GM12878 (cell line): ENCODE measurements around the gene CCL22. TPM values are rescaled to one million over a fixed set of nuclear protein-coding genes. Genes with fewer than 3 reads are reported as not detected.

Source experiments
- ATAC-seq: fragments of 200-7000 bp; cut with Tn5 transposase; 3 replicates; pipeline ENCODE4 v1.9.1; 2020; ENCODE audit warnings: mild to moderate bottlenecking, moderate library complexity
- BruUV-seq: library from RNA; stranded (reverse); fragments of 400-500 nt; replicated peaks from 2 replicates; lab custom pipeline; 2021; lab: Mats Ljungman, UMichigan
- CTCF ChIA-PET: fragments of 300-600 bp; sonication (Branson Sonifier 250); formaldehyde crosslinking; extraction: SDS; loops from one replicate; lab custom pipeline; 2021; ENCODE audit warnings: inconsistent platforms; lab: Yijun Ruan, JAX
- POLR2A ChIA-PET: fragments of 350-600 bp; formaldehyde crosslinking; extraction: SDS; loops from one replicate; lab custom pipeline; 2021; ENCODE audit warnings: inconsistent platforms; lab: Charles Lee
- RAD21 ChIA-PET: fragments of 300-600 bp; sonication (Branson Sonifier 250); formaldehyde crosslinking; loops from one replicate; lab custom pipeline; 2023; ENCODE audit warnings: antibody characterized with exemption; ENCODE audit not compliant: unreplicated experiment; lab: Charles Lee
- SMC1A ChIA-PET: fragments of 300-600 bp; sonication (Branson Sonifier 250); formaldehyde crosslinking; loops from one replicate; lab custom pipeline; 2023; ENCODE audit not compliant: unreplicated experiment, uncharacterized antibody; lab: Charles Lee
- DNase-seq: peaks from one replicate; pipeline ENCODE4 v3.0.0-alpha.2; 2011; ENCODE audit warnings: low read depth, low spot score
- FAIRE-seq: peaks from 3 replicates; lab custom pipeline; 2011; peaks lifted over from hg19 to GRCh38; lab: Jason Lieb, UNC
- H2AFZ ChIP-seq: 2 replicates; pipeline ENCODE4 v1.6.0; 2011; ENCODE audit warnings: low read depth, low read length, control low read depth; ENCODE audit not compliant: control insufficient read depth
- H3K27ac ChIP-seq: 2 replicates; pipeline ENCODE4 v1.5.1; 2011; ENCODE audit warnings: control low read depth; ENCODE audit not compliant: control insufficient read depth, insufficient read depth
- H3K27me3 ChIP-seq, 2 experiments: replicated peaks in 1 of 2; 2 replicates each; pipeline versions ENCODE4 v1.6.0 to v1.6.1; 2011; ENCODE audit warnings: low read length in 1 of 2; ENCODE audit not compliant: control insufficient read depth in 2 of 2, insufficient read depth in 2 of 2
- H3K36me3 ChIP-seq, 2 experiments: 2 replicates each; pipeline ENCODE4 v1.5.1; 2011; ENCODE audit warnings: low read length in 1 of 2; ENCODE audit not compliant: control insufficient read depth in 2 of 2, insufficient read depth in 2 of 2
- H3K4me1 ChIP-seq: 2 replicates; pipeline ENCODE4 v1.6.1; 2011; ENCODE audit warnings: mild to moderate bottlenecking, low read length, moderate library complexity, mixed read lengths; ENCODE audit not compliant: control insufficient read depth, insufficient read depth
- H3K4me2 ChIP-seq: 2 replicates; pipeline ENCODE4 v1.6.0; 2011; ENCODE audit warnings: control low read depth; ENCODE audit not compliant: control insufficient read depth, insufficient read depth
- H3K4me3 ChIP-seq: fragments of 200-600 bp; sonication (generic); 2 replicates; pipeline ENCODE4 v1.5.1; 2016
- H3K79me2 ChIP-seq: 2 replicates; pipeline ENCODE4 v1.6.0; 2011; ENCODE audit warnings: low read length; ENCODE audit not compliant: control insufficient read depth, insufficient read depth
- H3K9ac ChIP-seq: 2 replicates; pipeline ENCODE4 v1.8.0; 2011; ENCODE audit warnings: low read length, control low read depth, mixed read lengths; ENCODE audit not compliant: control insufficient read depth, insufficient read depth
- H3K9me3 ChIP-seq: replicated peaks from 3 replicates; pipeline ENCODE4 v1.5.1; 2011; ENCODE audit warnings: mild to moderate bottlenecking, low read length; ENCODE audit not compliant: control insufficient read depth, insufficient read depth
- H4K20me1 ChIP-seq: 2 replicates; pipeline ENCODE4 v1.6.0; 2011; ENCODE audit not compliant: control insufficient read depth, insufficient read depth
- CHD1 ChIP-seq: IDR thresholded peaks from 2 replicates; pipeline ENCODE4 v1.6.1; 2012; ENCODE audit warnings: low read depth, low read length, improper control_type of control experiment
- ETV6 ChIP-seq, 2 experiments: fragments of 450-650 bp in 1 of 2; IDR thresholded peaks in 1 of 2; conservative IDR thresholded peaks in 1 of 2; 2 replicates each; pipeline ENCODE4 v1.6.1; 2014; ENCODE audit warnings: antibody characterized with exemption in 1 of 2, borderline replicate concordance in 1 of 2, low read depth in 1 of 2, mild to moderate bottlenecking in 1 of 2, moderate library complexity in 1 of 2
- KAT2A ChIP-seq: conservative IDR thresholded peaks from 2 replicates; pipeline ENCODE4 v1.6.1; 2011; ENCODE audit warnings: low read depth, low read length; ENCODE audit not compliant: control insufficient read depth
- MXI1 ChIP-seq: fragments of 150-350 bp; IDR thresholded peaks from 2 replicates; pipeline ENCODE4 v1.6.1; 2011; ENCODE audit warnings: low read depth, mild to moderate bottlenecking, inconsistent platforms, low read length, improper control_type of control experiment
- PRDM15 ChIP-seq: fragments of 450-650 bp; formaldehyde crosslinking; IDR thresholded peaks from 2 replicates; pipeline ENCODE4 v1.4.0; 2020; ENCODE audit warnings: mild to moderate bottlenecking, moderate library complexity
- RUNX3 ChIP-seq: IDR thresholded peaks from 2 replicates; pipeline ENCODE4 v1.6.1; 2012; ENCODE audit warnings: low read length, inconsistent platforms
- SREBF2 ChIP-seq: IDR thresholded peaks from 2 replicates; pipeline ENCODE4 v1.6.1; 2012; ENCODE audit warnings: mild to moderate bottlenecking, low read length
- SRF ChIP-seq, 2 experiments: IDR thresholded peaks; 2 replicates each; pipeline ENCODE4 v1.6.1; 2011; ENCODE audit warnings: low read depth in 2 of 2, low read length in 2 of 2, mild to moderate bottlenecking in 1 of 2, moderate library complexity in 1 of 2
- TCF3 ChIP-seq: IDR thresholded peaks from 2 replicates; pipeline ENCODE4 v1.6.1; 2012; ENCODE audit warnings: low read depth, mild to moderate bottlenecking, low read length, borderline replicate concordance; ENCODE audit not compliant: insufficient read depth
- YBX1 ChIP-seq: fragments of 450-650 bp; IDR thresholded peaks from 2 replicates; pipeline ENCODE4 v1.6.1; 2016; ENCODE audit warnings: antibody characterized with exemption
- ZNF207 ChIP-seq: fragments of 450-650 bp; IDR thresholded peaks from 2 replicates; pipeline ENCODE4 v1.6.1; 2014; ENCODE audit warnings: antibody characterized with exemption, mild to moderate bottlenecking, borderline replicate concordance
- WGBS: methylation state at CpG from one replicate; pipeline ENCODE4 v1.1.6; 2016; ENCODE audit warnings: low lambda C conversion rate; ENCODE audit not compliant: insufficient replicate concordance, insufficient coverage; ENCODE audit errors: missing lambda C conversion rate; 5-methylcytosine and 5-hydroxymethylcytosine counted together
- in situ Hi-C: fragments of 300-500 bp; cut with MboI; formaldehyde crosslinking; loops from 9 replicates; pipeline ENCODE4 v1.14.3; 2018; ENCODE audit warnings: mixed read lengths
- intact Hi-C: fragments of 100-400 bp; cut with micrococcal nuclease; formaldehyde crosslinking; loops from one replicate; pipeline ENCODE4 v1.14.2; 2022; ENCODE audit not compliant: unreplicated experiment
- polyA plus RNA-seq, 11 experiments: library from polyadenylated mRNA; depleted of rRNA in 4 of 11; unstranded in 6 of 11; stranded (reverse) in 5 of 11; fragments of >200 nt; fragmentation: Nextera tagmentation in 4 of 11; fragmentation: Illumina TruSeq in 1 of 11; extraction: Ambion mirVana in 4 of 11; extraction: Trizol in 1 of 11; gene quantifications; 1 replicate in 1 of 11; 2 replicates in 10 of 11; pipeline versions ENCODE4 v1.2.1 to v1.2.3, GENCODE V29; 2011 to 2016; ENCODE audit warnings: inconsistent platforms in 2 of 11, missing spikeins in 2 of 11, low read depth in 1 of 11
- total RNA-seq, 4 experiments: library from RNA; depleted of rRNA in 3 of 4; stranded (reverse); fragments of >200 nt in 3 of 4; fragmentation: Illumina TruSeq in 1 of 4; extraction: Trizol in 1 of 4; gene quantifications; 2 replicates each; pipeline versions ENCODE4 v1.2.1 to v1.2.3, GENCODE V29; 2013 to 2021
- TF ChIP-seq, protein P1 (sequence below): IDR thresholded peaks from 2 replicates; pipeline ENCODE4 v1.6.1; 2012; ENCODE audit warnings: low read depth, low read length, improper control_type of control experiment
- TF ChIP-seq, protein P2 (sequence below): fragments of 450-650 bp; IDR thresholded peaks from 2 replicates; pipeline ENCODE4 v1.6.1; 2017; ENCODE audit warnings: antibody characterized with exemption, mild to moderate bottlenecking, moderate library complexity

CCL22 gene
- total and polyA plus RNA-seq, 10 of the 15 experiments (the other 5 are each of a cell fraction or from before 2014, with no cell fraction given) = 38.0 to 704 (median 349) TPM

DNA sequence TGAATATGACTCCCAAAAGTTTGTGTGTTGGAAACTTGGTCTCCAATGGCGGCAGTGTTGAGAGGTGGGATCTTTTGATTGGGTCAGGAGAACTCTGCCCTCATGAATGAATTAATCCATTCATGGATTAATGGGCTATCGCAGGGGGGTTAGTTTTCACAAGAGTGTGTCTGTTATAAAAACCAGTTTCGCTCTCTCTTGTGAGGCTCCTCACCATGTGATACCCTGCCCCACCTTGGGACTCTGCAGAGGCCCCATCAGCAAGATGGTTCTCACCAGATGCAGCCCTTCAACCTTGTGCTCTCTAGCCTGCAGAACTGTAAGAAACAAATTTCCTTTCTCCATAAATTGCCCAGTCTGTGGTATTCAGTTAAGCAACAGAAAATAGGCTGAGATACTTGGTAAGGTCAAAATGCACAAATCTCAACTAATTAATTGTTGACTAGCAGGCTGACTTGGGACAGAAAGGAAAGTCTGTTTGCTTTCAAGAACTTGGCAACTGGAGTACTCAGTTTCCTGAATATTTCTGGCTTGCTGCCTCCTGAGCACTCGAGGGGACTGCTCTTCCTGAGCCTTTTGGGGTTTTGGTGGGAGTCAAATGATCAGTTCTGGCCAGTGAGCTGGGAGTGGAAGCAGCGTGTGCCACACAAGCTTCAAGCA lies 32.2 kb downstream of the CCL22 start:
- 48% methylated on average over 5 of the region's 5 CpGs for WGBS
- ChIA-PET RAD21 (interaction anchor here (0.7 to 1.9 kb wide), 4 partner anchors 13 to 88 kb away, joined by 3 to 8 read pairs (median 4); no protein-coding TSS in a partner anchor), POLR2A (interaction anchor here (0.6 to 2.2 kb wide), 3 partner anchors 10 to 82 kb away, joined by 3 to 10 read pairs (median 4); no protein-coding TSS in a partner anchor), CTCF (interaction anchor here (0.7 to 1.8 kb wide), 8 partner anchors 11 to 458 kb away, joined by 3 to 7 read pairs (median 3); no protein-coding TSS in a partner anchor), SMC1A (interaction anchor here (1.1 to 3.2 kb wide), 10 partner anchors 9 to 87 kb away, joined by 3 to 20 read pairs (median 4); partner anchors contain the start of gene CCL17)
- Histone ChIP-seq H3K9ac (no peak overlapping the region), H3K4me2 (no peak overlapping the region), H3K27ac (no peak overlapping the region), H3K79me2 (no peaks in the 10 kb centered on the region), H4K20me1 (no peaks in the 10 kb centered on the region), H3K4me3 (no peak overlapping the region), H3K27me3 (no peaks in the 10 kb centered on the region), H3K4me1 (peaks cover 34% of the 10 kb centered on the region), H3K36me3 (no peaks in the 10 kb centered on the region), H2AFZ (no peak overlapping the region), H3K9me3 (no peaks in the 10 kb centered on the region; the same call in 2 of the 3 replicates)
- FAIRE-seq = no peak
- in situ Hi-C loops = no loop called here
- no peak for ATAC-seq
- no TSS peak for BruUV-seq
- intact Hi-C loops = no loop called here
- DNase-seq = no peak
- TF ChIP-seq, protein P1, sequence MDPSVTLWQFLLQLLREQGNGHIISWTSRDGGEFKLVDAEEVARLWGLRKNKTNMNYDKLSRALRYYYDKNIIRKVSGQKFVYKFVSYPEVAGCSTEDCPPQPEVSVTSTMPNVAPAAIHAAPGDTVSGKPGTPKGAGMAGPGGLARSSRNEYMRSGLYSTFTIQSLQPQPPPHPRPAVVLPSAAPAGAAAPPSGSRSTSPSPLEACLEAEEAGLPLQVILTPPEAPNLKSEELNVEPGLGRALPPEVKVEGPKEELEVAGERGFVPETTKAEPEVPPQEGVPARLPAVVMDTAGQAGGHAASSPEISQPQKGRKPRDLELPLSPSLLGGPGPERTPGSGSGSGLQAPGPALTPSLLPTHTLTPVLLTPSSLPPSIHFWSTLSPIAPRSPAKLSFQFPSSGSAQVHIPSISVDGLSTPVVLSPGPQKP = no peak
- TF ChIP-seq ZNF207 (no peak), CHD1 (no peak), SREBF2 (no peak), PRDM15 (no peak), RUNX3 (no peak), TCF3 (no peak), KAT2A (no peak), MXI1 (no peak), SRF (IDR thresholded peaks at IDR 0.05; ENCODE audit: low read depth in 2 of 2, low read length in 2 of 2) (no peak), ETV6 (conservative IDR thresholded peaks at IDR 0.05 in 1 of 2, IDR thresholded peaks at IDR 0.05 in 1 of 2; ENCODE audit: borderline replicate concordance in 1 of 2, low read depth in 1 of 2) (no peak), YBX1 (no peak)
- TF ChIP-seq, protein P2, sequence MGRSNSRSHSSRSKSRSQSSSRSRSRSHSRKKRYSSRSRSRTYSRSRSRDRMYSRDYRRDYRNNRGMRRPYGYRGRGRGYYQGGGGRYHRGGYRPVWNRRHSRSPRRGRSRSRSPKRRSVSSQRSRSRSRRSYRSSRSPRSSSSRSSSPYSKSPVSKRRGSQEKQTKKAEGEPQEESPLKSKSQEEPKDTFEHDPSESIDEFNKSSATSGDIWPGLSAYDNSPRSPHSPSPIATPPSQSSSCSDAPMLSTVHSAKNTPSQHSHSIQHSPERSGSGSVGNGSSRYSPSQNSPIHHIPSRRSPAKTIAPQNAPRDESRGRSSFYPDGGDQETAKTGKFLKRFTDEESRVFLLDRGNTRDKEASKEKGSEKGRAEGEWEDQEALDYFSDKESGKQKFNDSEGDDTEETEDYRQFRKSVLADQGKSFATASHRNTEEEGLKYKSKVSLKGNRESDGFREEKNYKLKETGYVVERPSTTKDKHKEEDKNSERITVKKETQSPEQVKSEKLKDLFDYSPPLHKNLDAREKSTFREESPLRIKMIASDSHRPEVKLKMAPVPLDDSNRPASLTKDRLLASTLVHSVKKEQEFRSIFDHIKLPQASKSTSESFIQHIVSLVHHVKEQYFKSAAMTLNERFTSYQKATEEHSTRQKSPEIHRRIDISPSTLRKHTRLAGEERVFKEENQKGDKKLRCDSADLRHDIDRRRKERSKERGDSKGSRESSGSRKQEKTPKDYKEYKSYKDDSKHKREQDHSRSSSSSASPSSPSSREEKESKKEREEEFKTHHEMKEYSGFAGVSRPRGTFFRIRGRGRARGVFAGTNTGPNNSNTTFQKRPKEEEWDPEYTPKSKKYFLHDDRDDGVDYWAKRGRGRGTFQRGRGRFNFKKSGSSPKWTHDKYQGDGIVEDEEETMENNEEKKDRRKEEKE = no peak
